ENCODE data around the gene SIX2. TPM values are rescaled to one million over a fixed set of nuclear protein-coding genes. Genes with fewer than 3 reads are reported as not detected.

Gene SIX2
- total RNA-seq, 1 experiment from 2014 or later = 0.80 TPM

- DNase-seq = no peak
- no peak overlapping the region for H3K4me3 ChIP-seq (ENCODE audit: insufficient read depth, low read depth, low read length)
Measured at GRCh38 chr2:44972771-44973535, 36.3 kb downstream of the SIX2 start.

GRCh38 chr2:44970846-44971450, 38.3 kb downstream of the SIX2 start:
- no peak for DNase-seq
- Histone ChIP-seq H3K36me3 (replicated peaks; ENCODE audit: control insufficient read depth, insufficient read depth, low read length) (no peaks in the 10 kb centered on the region), H3K27me3 (ENCODE audit: control insufficient read depth, insufficient read depth, low read length) (no peaks in the 10 kb centered on the region), H3K4me3 (ENCODE audit: insufficient read depth, low read depth, low read length) (no peak overlapping the region)

More at GRCh38 chr2:44972771-44973535, 36.3 kb downstream of the SIX2 start:
- H3K36me3 ChIP-seq (replicated peaks; ENCODE audit: control insufficient read depth, insufficient read depth, low read length) = no peaks in the 10 kb centered on the region
- H3K27me3 ChIP-seq (ENCODE audit: control insufficient read depth, insufficient read depth, low read length) = no peaks in the 10 kb centered on the region

- Histone ChIP-seq H3K4me3 (ENCODE audit: insufficient read depth, low read depth, low read length) (no peak overlapping the region), H3K27me3 (ENCODE audit: control insufficient read depth, insufficient read depth, low read length) (0 out of 2 replicates have a peak, but pooled peaks cover 3% of the 10 kb centered on the region), H3K36me3 (replicated peaks; ENCODE audit: control insufficient read depth, insufficient read depth, low read length) (no peaks in the 10 kb centered on the region)
- DNase-seq = no peak
Measured at GRCh38 chr2:44969936-44970335, 39.3 kb downstream of the SIX2 start.

GRCh38 chr2:44967727-44968432, 41.4 kb downstream of the SIX2 start:
- Histone ChIP-seq H3K4me3 (ENCODE audit: insufficient read depth, low read depth, low read length) (no peak overlapping the region), H3K27me3 (ENCODE audit: control insufficient read depth, insufficient read depth, low read length) (peaks cover 5% of the 10 kb centered on the region; the same call in 1 of the 2 replicates), H3K36me3 (replicated peaks; ENCODE audit: control insufficient read depth, insufficient read depth, low read length) (no peaks in the 10 kb centered on the region)
- DNase-seq = no peak

DNA sequence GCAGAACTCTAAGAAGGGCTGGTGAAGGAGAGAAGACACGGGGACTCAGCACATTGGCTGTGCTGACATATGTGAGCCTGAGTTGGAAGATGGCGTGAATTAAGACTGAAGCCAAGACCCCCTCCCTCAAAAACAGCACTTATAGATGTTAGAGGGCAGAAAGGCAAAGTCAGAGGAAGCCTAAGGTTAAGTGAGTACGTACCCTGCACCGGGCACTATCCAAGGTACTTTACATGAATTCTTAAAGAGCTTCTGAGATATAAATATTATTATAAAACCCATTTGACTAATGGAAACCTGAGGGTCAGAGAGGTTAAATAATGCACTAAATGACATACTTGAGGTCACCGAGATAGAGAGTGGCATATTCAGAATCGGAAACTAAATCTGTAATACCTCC, 42.2 kb downstream of the SIX2 start:
- no peak overlapping the region for H3K4me3 ChIP-seq (ENCODE audit: insufficient read depth, low read depth, low read length)
- no peak for DNase-seq
- H3K36me3 ChIP-seq (replicated peaks; ENCODE audit: control insufficient read depth, insufficient read depth, low read length) = no peaks in the 10 kb centered on the region
- peaks cover 5% of the 10 kb centered on the region; the same call in 1 of the 2 replicates for H3K27me3 ChIP-seq (ENCODE audit: control insufficient read depth, insufficient read depth, low read length)

DNA sequence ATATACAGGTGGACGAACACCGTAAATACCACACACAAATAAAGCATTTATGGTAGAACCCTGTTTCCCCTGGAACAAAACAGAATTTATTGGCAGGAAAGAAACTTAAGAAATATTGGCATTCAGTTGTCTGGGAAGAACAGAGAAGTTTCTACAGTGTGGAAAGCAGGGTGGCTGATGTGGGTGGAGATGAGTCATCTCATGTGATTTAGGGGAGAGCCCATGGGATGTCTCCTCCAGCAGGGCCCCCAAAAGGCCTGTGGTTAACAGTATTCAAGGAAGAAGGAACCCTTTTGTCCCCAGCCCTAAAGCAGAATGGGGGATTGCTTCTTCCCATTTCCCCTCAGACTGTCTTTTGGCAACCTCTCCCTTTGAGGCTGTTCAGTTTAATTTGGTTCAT, 43.6 kb downstream of the SIX2 start:
- H3K4me3 ChIP-seq (ENCODE audit: insufficient read depth, low read depth, low read length) = no peak overlapping the region
- DNase-seq = no peak
- H3K36me3 ChIP-seq (replicated peaks; ENCODE audit: control insufficient read depth, insufficient read depth, low read length) = no peaks in the 10 kb centered on the region
- peaks cover 6% of the 10 kb centered on the region; the same call in 1 of the 2 replicates for H3K27me3 ChIP-seq (ENCODE audit: control insufficient read depth, insufficient read depth, low read length)

DNA sequence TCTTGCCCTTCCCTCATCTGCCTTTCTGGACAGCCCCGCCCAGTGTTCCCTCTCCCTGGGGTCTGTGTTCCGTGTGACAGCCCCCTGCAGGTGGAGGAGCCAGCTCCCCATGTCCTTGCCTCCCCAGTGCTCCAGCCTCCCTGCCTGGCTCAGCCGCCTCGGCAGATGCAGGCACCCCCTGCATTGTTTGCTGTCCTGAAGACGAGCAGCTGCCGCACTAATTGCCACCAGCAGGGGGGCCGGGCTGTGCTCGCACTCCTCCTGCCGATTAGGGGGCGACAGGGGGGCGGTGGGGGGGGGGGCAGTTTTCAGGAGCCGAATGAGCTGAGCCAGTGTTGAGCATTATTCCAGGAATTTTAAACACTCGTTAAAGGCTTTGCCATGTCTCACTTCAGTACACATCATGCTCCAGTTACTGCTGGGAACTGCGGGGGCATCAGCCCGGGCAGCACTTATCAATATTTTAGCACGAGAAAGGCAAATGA, 44.5 kb downstream of the SIX2 start:
- Histone ChIP-seq H3K27me3 (ENCODE audit: control insufficient read depth, insufficient read depth, low read length) (peaks cover 6% of the 10 kb centered on the region; the same call in 1 of the 2 replicates), H3K4me3 (ENCODE audit: insufficient read depth, low read depth, low read length) (no peak overlapping the region), H3K36me3 (replicated peaks; ENCODE audit: control insufficient read depth, insufficient read depth, low read length) (no peaks in the 10 kb centered on the region)
- DNase-seq = peak; percentile 90

GRCh38 chr2:44962176-44962695, 47.0 kb downstream of the SIX2 start:
- no peak for DNase-seq
- H3K36me3 ChIP-seq (replicated peaks; ENCODE audit: control insufficient read depth, insufficient read depth, low read length) = no peaks in the 10 kb centered on the region
- no peak overlapping the region for H3K4me3 ChIP-seq (ENCODE audit: insufficient read depth, low read depth, low read length)
- peaks cover 8% of the 10 kb centered on the region; the same call in 1 of the 2 replicates for H3K27me3 ChIP-seq (ENCODE audit: control insufficient read depth, insufficient read depth, low read length)

- Histone ChIP-seq H3K4me3 (ENCODE audit: insufficient read depth, low read depth, low read length) (no peak overlapping the region), H3K27me3 (ENCODE audit: control insufficient read depth, insufficient read depth, low read length) (peaks cover 11% of the 10 kb centered on the region), H3K36me3 (replicated peaks; ENCODE audit: control insufficient read depth, insufficient read depth, low read length) (no peaks in the 10 kb centered on the region)
- DNase-seq = no peak
Measured at GRCh38 chr2:44960871-44961270, 48.4 kb downstream of the SIX2 start.

- H3K4me3 ChIP-seq (ENCODE audit: insufficient read depth, low read depth, low read length) = no peak overlapping the region
- H3K36me3 ChIP-seq (replicated peaks; ENCODE audit: control insufficient read depth, insufficient read depth, low read length) = no peaks in the 10 kb centered on the region
- H3K27me3 ChIP-seq (ENCODE audit: control insufficient read depth, insufficient read depth, low read length) = peaks cover 18% of the 10 kb centered on the region
- DNase-seq = no peak
Measured at GRCh38 chr2:44959855-44960254, 49.4 kb downstream of the SIX2 start.

- H3K4me3 ChIP-seq (ENCODE audit: insufficient read depth, low read depth, low read length) = no peak overlapping the region
- no peak for DNase-seq
- peaks cover 37% of the 10 kb centered on the region for H3K27me3 ChIP-seq (ENCODE audit: control insufficient read depth, insufficient read depth, low read length)
- H3K36me3 ChIP-seq (replicated peaks; ENCODE audit: control insufficient read depth, insufficient read depth, low read length) = no peaks in the 10 kb centered on the region
Measured at GRCh38 chr2:44957656-44958327, 51.5 kb downstream of the SIX2 start.

- DNase-seq = no peak
- no peaks in the 10 kb centered on the region for H3K36me3 ChIP-seq (replicated peaks; ENCODE audit: control insufficient read depth, insufficient read depth, low read length)
- peaks cover 46% of the 10 kb centered on the region for H3K27me3 ChIP-seq (ENCODE audit: control insufficient read depth, insufficient read depth, low read length)
- no peak overlapping the region for H3K4me3 ChIP-seq (ENCODE audit: insufficient read depth, low read depth, low read length)
Measured at GRCh38 chr2:44956843-44957242, 52.4 kb downstream of the SIX2 start.

DNA sequence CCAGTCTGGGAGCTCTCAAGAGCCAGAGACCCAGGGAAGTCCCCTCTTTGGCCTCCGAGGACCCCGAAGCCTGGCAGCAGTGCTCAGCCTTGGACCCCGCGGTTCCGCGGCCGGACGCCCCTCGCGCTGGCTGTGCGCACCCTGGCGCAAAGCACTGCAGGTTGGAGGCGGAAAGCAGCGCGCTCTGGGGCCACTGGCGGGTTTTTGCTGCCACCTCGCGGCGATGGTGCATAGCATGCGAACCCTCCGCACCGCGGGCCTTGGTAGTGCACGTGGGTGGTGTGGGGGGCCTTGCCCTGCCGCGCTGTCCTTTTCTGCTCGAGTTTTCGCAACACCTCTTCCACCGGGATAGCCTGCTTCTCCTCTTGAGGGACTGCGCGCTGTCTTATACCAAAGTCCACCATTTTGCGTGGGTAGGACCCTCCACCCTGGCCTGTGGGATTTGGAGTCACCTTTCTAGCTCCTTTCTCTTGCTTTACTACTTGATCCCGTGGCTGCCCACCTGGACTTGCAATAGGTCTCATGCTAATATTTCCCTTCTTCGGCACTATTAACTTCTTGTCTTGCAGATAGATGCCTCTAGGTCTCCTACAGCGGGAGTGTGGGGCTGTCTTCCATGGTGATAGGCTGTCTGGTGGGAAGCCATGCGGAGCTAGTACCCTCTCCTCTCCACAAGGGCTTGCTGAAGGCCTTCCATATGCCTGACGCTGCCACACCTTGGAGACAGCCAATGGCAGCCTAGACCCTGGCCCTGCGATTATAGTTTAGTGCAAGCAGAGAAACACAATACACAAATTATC, 53.5 kb downstream of the SIX2 start:
- peaks cover 56% of the 10 kb centered on the region for H3K27me3 ChIP-seq (ENCODE audit: control insufficient read depth, insufficient read depth, low read length)
- DNase-seq = peak; percentile 93
- H3K36me3 ChIP-seq (replicated peaks; ENCODE audit: control insufficient read depth, insufficient read depth, low read length) = no peaks in the 10 kb centered on the region
- peak overlapping the region; percentile 25 for H3K4me3 ChIP-seq (ENCODE audit: insufficient read depth, low read depth, low read length)
